Measurements from ENCODE around the gene GABRB1.

GABRB1 gene

GRCh38 chr4:47154816-47155370, 123.5 kb downstream of the GABRB1 start:
- H3K4me3 ChIP-seq (ENCODE audit: low read depth, low read length, poor library complexity, severe bottlenecking), result no peak overlapping the region
- H3K9ac ChIP-seq (ENCODE audit: low read length), result no peak overlapping the region
- H4K20me1 ChIP-seq (ENCODE audit: insufficient read depth, low read length), result no peaks in the 10 kb centered on the region
- H3K27me3 ChIP-seq (ENCODE audit: insufficient read depth, low read length), result no peaks in the 10 kb centered on the region
- no peaks in the 10 kb centered on the region for H3K4me1 ChIP-seq (ENCODE audit: insufficient read depth, low read length, severe bottlenecking)
- no peaks in the 10 kb centered on the region for H3K79me2 ChIP-seq (ENCODE audit: insufficient read depth, low read length)
- no peaks in the 10 kb centered on the region for H3K9me2 ChIP-seq (ENCODE audit: low read depth, low read length)
- no peaks in the 10 kb centered on the region for H3F3A ChIP-seq (ENCODE audit: insufficient read depth, low read length)
- no peaks in the 10 kb centered on the region for H3K36me3 ChIP-seq (ENCODE audit: insufficient read depth, low read length)
- no peak overlapping the region for H2AFZ ChIP-seq (ENCODE audit: low read length)
- no peaks in the 10 kb centered on the region for H3K9me3 ChIP-seq (ENCODE audit: low read length)
- H3K27ac ChIP-seq (ENCODE audit: low read depth, low read length, poor library complexity, severe bottlenecking), result no peak overlapping the region
- no peak for TF ChIP-seq EZH2 (IDR thresholded peaks at IDR 0.05; ENCODE audit: borderline replicate concordance, low read length)
- TF ChIP-seq CTCF (IDR thresholded peaks at IDR 0.05; ENCODE audit: low read length), result no peak
- no peak overlapping the region for H3K4me2 ChIP-seq (ENCODE audit: low read length)

- no peaks in the 10 kb centered on the region for H3K4me1 ChIP-seq (ENCODE audit: insufficient read depth, low read length, severe bottlenecking)
- no peaks in the 10 kb centered on the region for H3K9me3 ChIP-seq (ENCODE audit: low read length)
- no peak overlapping the region for H3K4me2 ChIP-seq (ENCODE audit: low read length)
- no peaks in the 10 kb centered on the region for H4K20me1 ChIP-seq (ENCODE audit: insufficient read depth, low read length)
- no peaks in the 10 kb centered on the region for H3K79me2 ChIP-seq (ENCODE audit: insufficient read depth, low read length)
- no peaks in the 10 kb centered on the region for H3K36me3 ChIP-seq (ENCODE audit: insufficient read depth, low read length)
- no peaks in the 10 kb centered on the region for H3K9me2 ChIP-seq (ENCODE audit: low read depth, low read length)
- H3K4me3 ChIP-seq (ENCODE audit: low read depth, low read length, poor library complexity, severe bottlenecking), result no peak overlapping the region
- H3K27ac ChIP-seq (ENCODE audit: low read depth, low read length, poor library complexity, severe bottlenecking), result no peak overlapping the region
- TF ChIP-seq EZH2 (IDR thresholded peaks at IDR 0.05; ENCODE audit: borderline replicate concordance, low read length) (no peak), CTCF (IDR thresholded peaks at IDR 0.05; ENCODE audit: low read length) (no peak)
- H3K9ac ChIP-seq (ENCODE audit: low read length), result no peak overlapping the region
- no peak overlapping the region for H2AFZ ChIP-seq (ENCODE audit: low read length)
- H3K27me3 ChIP-seq (ENCODE audit: insufficient read depth, low read length), result no peaks in the 10 kb centered on the region
- no peaks in the 10 kb centered on the region for H3F3A ChIP-seq (ENCODE audit: insufficient read depth, low read length)
Measured at GRCh38 chr4:47155919-47156318, 124.6 kb downstream of the GABRB1 start.

GRCh38 chr4:47160095-47160494, 128.7 kb downstream of the GABRB1 start:
- H3K4me1 ChIP-seq (ENCODE audit: insufficient read depth, low read length, severe bottlenecking), result no peaks in the 10 kb centered on the region
- TF ChIP-seq EZH2 (IDR thresholded peaks at IDR 0.05; ENCODE audit: borderline replicate concordance, low read length), result no peak
- TF ChIP-seq CTCF (IDR thresholded peaks at IDR 0.05; ENCODE audit: low read length), result no peak
- no peaks in the 10 kb centered on the region for H3F3A ChIP-seq (ENCODE audit: insufficient read depth, low read length)
- H2AFZ ChIP-seq (ENCODE audit: low read length), result no peak overlapping the region
- no peak overlapping the region for H3K4me2 ChIP-seq (ENCODE audit: low read length)
- no peak overlapping the region for H3K4me3 ChIP-seq (ENCODE audit: low read depth, low read length, poor library complexity, severe bottlenecking)
- H3K36me3 ChIP-seq (ENCODE audit: insufficient read depth, low read length), result no peaks in the 10 kb centered on the region
- no peak overlapping the region for H3K9ac ChIP-seq (ENCODE audit: low read length)
- no peaks in the 10 kb centered on the region for H3K9me2 ChIP-seq (ENCODE audit: low read depth, low read length)
- no peak overlapping the region for H3K27ac ChIP-seq (ENCODE audit: low read depth, low read length, poor library complexity, severe bottlenecking)
- no peaks in the 10 kb centered on the region for H4K20me1 ChIP-seq (ENCODE audit: insufficient read depth, low read length)
- H3K9me3 ChIP-seq (ENCODE audit: low read length), result no peaks in the 10 kb centered on the region
- H3K79me2 ChIP-seq (ENCODE audit: insufficient read depth, low read length), result no peaks in the 10 kb centered on the region
- H3K27me3 ChIP-seq (ENCODE audit: insufficient read depth, low read length), result no peaks in the 10 kb centered on the region
